ENCODE measurements around the gene TAS2R40.

The TAS2R40 gene

GRCh38 chr7:143221286-143221685, 551 bp upstream of the TAS2R40 start:
- Histone ChIP-seq H3K9ac (ENCODE audit: low read depth, low read length, poor library complexity) (no peak overlapping the region), H2BK15ac (ENCODE audit: low read length) (no peak overlapping the region), H3K4ac (ENCODE audit: low read length) (no peak overlapping the region), H3K4me2 (ENCODE audit: insufficient read depth, low read length, poor library complexity, severe bottlenecking) (no peak overlapping the region), H2BK5ac (ENCODE audit: low read length) (no peak overlapping the region), H3K36me3 (replicated peaks in 1 of 2; ENCODE audit: control insufficient read depth in 2 of 2, insufficient read depth in 2 of 2, low read length in 2 of 2) (no peaks in the 10 kb centered on the region), H3K79me1 (ENCODE audit: low read depth, low read length) (no peaks in the 10 kb centered on the region), H2AK5ac (ENCODE audit: low read depth, low read length) (no peak overlapping the region), H3K27me3 (ENCODE audit: control insufficient read depth in 3 of 3, insufficient read depth in 3 of 3, low read depth in 1 of 3, low read length in 3 of 3) (peaks cover 0 to 10% (median 0%) of the 10 kb centered on the region in 3 experiments), H2BK120ac (ENCODE audit: low read depth, low read length) (no peak overlapping the region), H2AFZ (ENCODE audit: low read length) (no peak overlapping the region), H3K14ac (ENCODE audit: low read length) (no peak overlapping the region), H4K8ac (ENCODE audit: low read depth, low read length) (no peak overlapping the region), H3K23ac (ENCODE audit: low read depth, low read length, poor library complexity) (no peak overlapping the region), H3K4me1 (ENCODE audit: control insufficient read depth in 2 of 2, insufficient read depth in 1 of 2, low read depth in 1 of 2, low read length in 2 of 2) (no peaks in the 10 kb centered on the region), H3K27ac (replicated peaks; ENCODE audit: low read length) (no peak overlapping the region), H3K4me3 (ENCODE audit: low read length in 2 of 2) (no peak overlapping the region), H3K18ac (ENCODE audit: low read length) (no peak overlapping the region), H4K91ac (ENCODE audit: low read depth, low read length, poor library complexity) (no peak overlapping the region), H2BK12ac (ENCODE audit: low read length) (no peak overlapping the region), H3K9me3 (replicated peaks in 1 of 2; ENCODE audit: control insufficient read depth in 2 of 2, insufficient read depth in 1 of 2, low read depth in 1 of 2, low read length in 2 of 2) (no peaks in the 10 kb centered on the region)
- DNase-seq (ENCODE audit: low spot score) = no peak
- WGBS, 2 donors (ENCODE audit: extremely low coverage in 2 of 2, insufficient read length in 2 of 2, insufficient replicate concordance in 1 of 2) = no CpG with 5 or more reads among the region's 2 CpGs

GRCh38 chr7:143222782-143223181, 945 bp downstream of the TAS2R40 start:
- H3K36me3 ChIP-seq (replicated peaks in 1 of 2; ENCODE audit: control insufficient read depth in 2 of 2, insufficient read depth in 2 of 2, low read length in 2 of 2) = no peaks in the 10 kb centered on the region
- no peak overlapping the region for H2AFZ ChIP-seq (ENCODE audit: low read length)
- H3K9me3 ChIP-seq (replicated peaks in 1 of 2; ENCODE audit: control insufficient read depth in 2 of 2, insufficient read depth in 1 of 2, low read depth in 1 of 2, low read length in 2 of 2) = no peaks in the 10 kb centered on the region
- H2BK5ac ChIP-seq (ENCODE audit: low read length) = no peak overlapping the region
- no peak overlapping the region for H3K4me3 ChIP-seq (ENCODE audit: low read length in 2 of 2)
- no peak overlapping the region for H2BK12ac ChIP-seq (ENCODE audit: low read length)
- H3K4me1 ChIP-seq (ENCODE audit: control insufficient read depth in 2 of 2, insufficient read depth in 1 of 2, low read depth in 1 of 2, low read length in 2 of 2) = no peaks in the 10 kb centered on the region
- H3K23ac ChIP-seq (ENCODE audit: low read depth, low read length, poor library complexity) = no peak overlapping the region
- H4K8ac ChIP-seq (ENCODE audit: low read depth, low read length) = no peak overlapping the region
- no peak for DNase-seq (ENCODE audit: low spot score)
- H4K91ac ChIP-seq (ENCODE audit: low read depth, low read length, poor library complexity) = no peak overlapping the region
- no peak overlapping the region for H2BK15ac ChIP-seq (ENCODE audit: low read length)
- no peak overlapping the region for H3K27ac ChIP-seq (replicated peaks; ENCODE audit: low read length)
- H2BK120ac ChIP-seq (ENCODE audit: low read depth, low read length) = no peak overlapping the region
- no peak overlapping the region for H3K4me2 ChIP-seq (ENCODE audit: insufficient read depth, low read length, poor library complexity, severe bottlenecking)
- no CpG with 5 or more reads among the region's 7 CpGs for WGBS, 2 donors (ENCODE audit: extremely low coverage in 2 of 2, insufficient read length in 2 of 2, insufficient replicate concordance in 1 of 2)
- H2AK5ac ChIP-seq (ENCODE audit: low read depth, low read length) = no peak overlapping the region
- H3K14ac ChIP-seq (ENCODE audit: low read length) = no peak overlapping the region
- no peak overlapping the region for H3K9ac ChIP-seq (ENCODE audit: low read depth, low read length, poor library complexity)
- H3K18ac ChIP-seq (ENCODE audit: low read length) = no peak overlapping the region
- no peaks in the 10 kb centered on the region for H3K79me1 ChIP-seq (ENCODE audit: low read depth, low read length)
- peaks cover 0 to 10% (median 0%) of the 10 kb centered on the region in 3 experiments for H3K27me3 ChIP-seq (ENCODE audit: control insufficient read depth in 3 of 3, insufficient read depth in 3 of 3, low read depth in 1 of 3, low read length in 3 of 3)
- no peak overlapping the region for H3K4ac ChIP-seq (ENCODE audit: low read length)

GRCh38 chr7:143223784-143224183, 1.9 kb downstream of the TAS2R40 start:
- H3K9me3 ChIP-seq (replicated peaks in 1 of 2; ENCODE audit: control insufficient read depth in 2 of 2, insufficient read depth in 1 of 2, low read depth in 1 of 2, low read length in 2 of 2) = no peaks in the 10 kb centered on the region
- H3K27ac ChIP-seq (replicated peaks; ENCODE audit: low read length) = no peak overlapping the region
- no peak overlapping the region for H2BK15ac ChIP-seq (ENCODE audit: low read length)
- no peak overlapping the region for H2AK5ac ChIP-seq (ENCODE audit: low read depth, low read length)
- H3K27me3 ChIP-seq (ENCODE audit: control insufficient read depth in 3 of 3, insufficient read depth in 3 of 3, low read depth in 1 of 3, low read length in 3 of 3) = peaks cover 0 to 10% (median 0%) of the 10 kb centered on the region in 3 experiments
- no peak overlapping the region for H3K23ac ChIP-seq (ENCODE audit: low read depth, low read length, poor library complexity)
- H4K91ac ChIP-seq (ENCODE audit: low read depth, low read length, poor library complexity) = no peak overlapping the region
- DNase-seq (ENCODE audit: low spot score) = no peak
- no peak overlapping the region for H2BK12ac ChIP-seq (ENCODE audit: low read length)
- no peak overlapping the region for H3K4me3 ChIP-seq (ENCODE audit: low read length in 2 of 2)
- no peak overlapping the region for H3K4ac ChIP-seq (ENCODE audit: low read length)
- H2BK5ac ChIP-seq (ENCODE audit: low read length) = no peak overlapping the region
- H4K8ac ChIP-seq (ENCODE audit: low read depth, low read length) = no peak overlapping the region
- H3K79me1 ChIP-seq (ENCODE audit: low read depth, low read length) = no peaks in the 10 kb centered on the region
- no peak overlapping the region for H3K18ac ChIP-seq (ENCODE audit: low read length)
- WGBS, 2 donors (ENCODE audit: extremely low coverage in 2 of 2, insufficient read length in 2 of 2, insufficient replicate concordance in 1 of 2) = no CpG with 5 or more reads among the region's 4 CpGs
- no peak overlapping the region for H2BK120ac ChIP-seq (ENCODE audit: low read depth, low read length)
- H3K36me3 ChIP-seq (replicated peaks in 1 of 2; ENCODE audit: control insufficient read depth in 2 of 2, insufficient read depth in 2 of 2, low read length in 2 of 2) = no peaks in the 10 kb centered on the region
- no peak overlapping the region for H3K4me2 ChIP-seq (ENCODE audit: insufficient read depth, low read length, poor library complexity, severe bottlenecking)
- H3K9ac ChIP-seq (ENCODE audit: low read depth, low read length, poor library complexity) = no peak overlapping the region
- no peaks in the 10 kb centered on the region for H3K4me1 ChIP-seq (ENCODE audit: control insufficient read depth in 2 of 2, insufficient read depth in 1 of 2, low read depth in 1 of 2, low read length in 2 of 2)
- H3K14ac ChIP-seq (ENCODE audit: low read length) = no peak overlapping the region
- H2AFZ ChIP-seq (ENCODE audit: low read length) = no peak overlapping the region

GRCh38 chr7:143225047-143225446, 3.2 kb downstream of the TAS2R40 start:
- Histone ChIP-seq H3K4me2 (ENCODE audit: insufficient read depth, low read length, poor library complexity, severe bottlenecking) (no peak overlapping the region), H3K27ac (replicated peaks; ENCODE audit: low read length) (no peak overlapping the region), H2AFZ (ENCODE audit: low read length) (no peak overlapping the region), H3K18ac (ENCODE audit: low read length) (no peak overlapping the region), H3K79me1 (ENCODE audit: low read depth, low read length) (no peaks in the 10 kb centered on the region), H2BK12ac (ENCODE audit: low read length) (no peak overlapping the region), H4K91ac (ENCODE audit: low read depth, low read length, poor library complexity) (no peak overlapping the region), H3K4me3 (ENCODE audit: low read length in 2 of 2) (no peak overlapping the region), H3K36me3 (replicated peaks in 1 of 2; ENCODE audit: control insufficient read depth in 2 of 2, insufficient read depth in 2 of 2, low read length in 2 of 2) (no peaks in the 10 kb centered on the region), H3K27me3 (ENCODE audit: control insufficient read depth in 3 of 3, insufficient read depth in 3 of 3, low read depth in 1 of 3, low read length in 3 of 3) (peaks cover 0 to 10% (median 0%) of the 10 kb centered on the region in 3 experiments), H3K4ac (ENCODE audit: low read length) (no peak overlapping the region), H2AK5ac (ENCODE audit: low read depth, low read length) (no peak overlapping the region), H3K9ac (ENCODE audit: low read depth, low read length, poor library complexity) (no peak overlapping the region), H4K8ac (ENCODE audit: low read depth, low read length) (no peak overlapping the region), H3K9me3 (replicated peaks in 1 of 2; ENCODE audit: control insufficient read depth in 2 of 2, insufficient read depth in 1 of 2, low read depth in 1 of 2, low read length in 2 of 2) (no peaks in the 10 kb centered on the region), H2BK120ac (ENCODE audit: low read depth, low read length) (no peak overlapping the region), H3K14ac (ENCODE audit: low read length) (no peak overlapping the region), H2BK5ac (ENCODE audit: low read length) (no peak overlapping the region), H3K23ac (ENCODE audit: low read depth, low read length, poor library complexity) (no peak overlapping the region), H2BK15ac (ENCODE audit: low read length) (no peak overlapping the region), H3K4me1 (ENCODE audit: control insufficient read depth in 2 of 2, insufficient read depth in 1 of 2, low read depth in 1 of 2, low read length in 2 of 2) (peaks cover 0 to 2% of the 10 kb centered on the region in 2 donors)
- no CpG with 5 or more reads among the region's 5 CpGs for WGBS, 2 donors (ENCODE audit: extremely low coverage in 2 of 2, insufficient read length in 2 of 2, insufficient replicate concordance in 1 of 2)
- DNase-seq (ENCODE audit: low spot score) = no peak
